ENCODE results near the gene CDCP2.
"Not testable (repeated sequence)": the region's sequence is repeated elsewhere in the genome, so short reads cannot be mapped to it uniquely, and the experiment has no call there.

The CDCP2 gene

DNA sequence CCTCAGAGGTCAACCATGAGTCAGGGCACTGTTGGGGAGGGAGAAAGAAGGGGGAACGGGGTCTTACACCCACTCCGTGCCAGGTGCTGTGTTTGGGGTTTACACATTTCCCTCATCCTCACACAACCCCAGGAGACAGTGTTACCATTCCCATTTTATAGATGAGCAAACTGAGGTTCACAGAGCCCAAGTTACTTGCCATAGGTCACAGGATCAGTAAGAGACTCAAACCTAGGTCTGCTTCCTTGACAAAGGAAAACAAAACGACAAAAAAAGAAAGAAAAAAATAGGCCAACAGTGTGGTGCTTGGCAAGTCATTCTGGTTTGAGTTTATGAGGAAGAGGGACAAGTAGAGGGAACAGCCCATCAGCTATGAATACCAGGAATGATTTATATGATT, 16.3 kb upstream of the CDCP2 start:
- no peak overlapping the region for H3K4me3 ChIP-seq (ENCODE audit: low read depth, low read length)
- DNase-seq (ENCODE audit: low read depth) = no peak
- no peak for TF ChIP-seq CTCF (IDR thresholded peaks at IDR 0.05; ENCODE audit: control insufficient read depth, extremely low read depth, insufficient read depth)

GRCh38 chr1:54168206-54168965, 15.6 kb upstream of the CDCP2 start:
- no peak for DNase-seq (ENCODE audit: low read depth)
- no peak overlapping the region for H3K4me3 ChIP-seq (ENCODE audit: low read depth, low read length)
- TF ChIP-seq CTCF (IDR thresholded peaks at IDR 0.05; ENCODE audit: control insufficient read depth, extremely low read depth, insufficient read depth) = no peak

DNA sequence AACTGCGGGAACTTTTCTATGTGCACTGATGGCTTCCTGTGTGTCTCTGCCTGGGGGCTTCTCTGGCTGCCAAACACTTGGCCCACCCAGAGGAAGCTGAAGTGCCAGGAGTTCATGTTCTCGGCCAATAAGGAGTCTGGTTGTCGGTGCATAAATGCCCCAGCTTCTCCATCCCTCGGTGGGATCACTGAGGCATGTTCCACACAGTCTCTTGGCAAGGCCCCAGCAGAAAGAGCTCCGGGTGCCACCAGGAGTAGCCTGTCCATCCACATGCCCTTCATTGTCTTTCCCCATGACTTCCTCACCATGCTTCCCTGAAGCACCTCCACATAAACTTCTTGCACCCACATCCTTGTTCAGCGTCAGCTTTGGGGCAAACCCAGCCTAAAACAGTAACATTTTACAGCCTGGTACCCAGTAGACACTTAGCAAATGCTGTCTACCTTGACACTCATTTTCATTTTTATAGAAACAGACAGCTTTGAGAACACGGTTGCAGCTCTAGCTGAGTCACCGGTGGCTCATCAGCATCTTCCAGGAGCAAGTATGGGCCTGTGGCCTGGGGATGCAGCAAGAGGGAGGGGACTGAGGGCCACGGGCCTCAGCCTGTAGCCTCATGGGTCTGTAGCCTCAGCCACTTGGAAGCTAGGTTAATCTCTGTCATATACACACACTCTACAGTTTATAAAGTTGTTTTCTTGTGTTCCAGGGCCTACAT, 14.8 kb upstream of the CDCP2 start:
- no peak for TF ChIP-seq CTCF (IDR thresholded peaks at IDR 0.05; ENCODE audit: control insufficient read depth, extremely low read depth, insufficient read depth)
- no peak overlapping the region for H3K4me3 ChIP-seq (ENCODE audit: low read depth, low read length)
- no peak for DNase-seq (ENCODE audit: low read depth)

DNA sequence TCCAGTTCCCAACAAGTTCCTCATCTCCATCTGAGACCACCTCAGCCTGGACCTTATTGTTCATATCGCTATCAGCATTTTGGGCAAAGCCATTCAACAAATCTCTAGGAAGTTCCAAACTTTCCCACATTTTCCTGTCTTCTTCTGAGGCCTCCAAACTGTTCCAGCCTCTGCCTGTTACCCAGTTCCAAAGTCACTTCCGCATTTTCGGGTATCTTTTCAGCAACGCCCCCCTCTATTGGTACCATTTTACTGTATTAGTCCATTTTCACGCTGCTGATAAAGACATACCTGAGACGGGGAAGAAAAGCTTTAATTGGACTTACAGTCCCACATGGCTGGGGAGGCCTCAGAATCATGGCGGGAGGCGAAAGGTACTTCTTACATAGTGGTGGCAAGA, 13.6 kb upstream of the CDCP2 start:
- DNase-seq (ENCODE audit: low read depth); H3K4me3 ChIP-seq (ENCODE audit: low read depth, low read length): not testable (repeated sequence)

GRCh38 chr1:54165146-54165545, 12.3 kb upstream of the CDCP2 start:
- no peak overlapping the region for H3K4me3 ChIP-seq (ENCODE audit: low read depth, low read length)
- no peak for DNase-seq (ENCODE audit: low read depth)
- no peak for TF ChIP-seq CTCF (IDR thresholded peaks at IDR 0.05; ENCODE audit: control insufficient read depth, extremely low read depth, insufficient read depth)

DNA sequence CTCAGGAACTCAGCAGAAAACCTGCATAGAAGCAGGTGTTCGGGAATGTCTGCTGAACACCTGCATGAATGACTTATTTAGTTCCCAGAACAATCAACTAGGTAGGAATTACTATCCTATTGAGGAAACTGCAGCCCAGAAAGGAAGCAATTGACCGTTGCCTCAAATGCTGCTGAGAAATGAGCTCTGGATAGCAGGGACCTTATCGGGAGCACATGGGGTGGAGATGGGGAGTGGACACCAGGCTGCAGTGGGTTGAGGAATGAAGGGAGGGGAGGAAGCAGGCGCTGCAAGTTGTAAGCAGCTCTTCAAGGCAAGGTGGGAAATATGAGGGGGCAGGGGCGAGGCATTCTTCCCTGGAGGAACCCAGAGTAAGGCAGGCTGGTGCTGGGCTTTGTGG, 10.8 kb upstream of the CDCP2 start:
- no peak overlapping the region for H3K4me3 ChIP-seq (ENCODE audit: low read depth, low read length)
- no peak for TF ChIP-seq CTCF (IDR thresholded peaks at IDR 0.05; ENCODE audit: control insufficient read depth, extremely low read depth, insufficient read depth)
- no peak for DNase-seq (ENCODE audit: low read depth)

- H3K4me3 ChIP-seq (ENCODE audit: low read depth, low read length) = no peak overlapping the region
- TF ChIP-seq CTCF (IDR thresholded peaks at IDR 0.05; ENCODE audit: control insufficient read depth, extremely low read depth, insufficient read depth) = no peak
- DNase-seq (ENCODE audit: low read depth) = no peak
Observed at GRCh38 chr1:54163051-54163450, 10.3 kb upstream of the CDCP2 start.
